Measurements from ENCODE around the gene CCDC188. TPM values are rescaled to one million over a fixed set of nuclear protein-coding genes. Genes with fewer than 3 reads are reported as not detected.

CCDC188 gene
- polyA plus RNA-seq, 1 donor (not counting 4 experiments of a cell fraction or from before 2014, with no cell fraction given), result not detected

DNA sequence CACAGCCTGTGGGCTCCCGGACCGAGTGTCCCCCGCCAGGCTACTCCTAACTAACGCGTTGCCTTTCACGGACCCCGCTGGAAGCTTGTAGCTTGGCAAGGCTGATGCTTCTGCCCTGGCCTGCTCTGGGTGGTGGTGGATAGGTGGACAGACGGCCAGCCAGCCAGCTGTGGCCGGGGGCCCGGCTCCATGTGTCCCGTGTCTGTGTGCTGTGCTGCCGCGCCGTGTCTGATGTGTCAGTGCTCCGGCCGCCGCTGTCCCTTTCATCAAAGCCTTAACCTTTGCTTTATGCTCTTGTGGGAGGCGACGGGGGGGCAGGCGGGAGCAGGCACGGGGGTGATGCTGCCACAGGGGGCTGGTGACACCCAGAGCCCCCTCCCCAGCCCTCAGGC, 5.0 kb downstream of the CCDC188 start:
- DNase-seq (ENCODE audit: low read depth, low spot score) (no peak), FAIRE-seq (no peak)
- Histone ChIP-seq H3K9me3 (ENCODE audit: control insufficient read depth, low read depth, low read length) (no peaks in the 10 kb centered on the region), H2AFZ (ENCODE audit: control insufficient read depth, low read length) (no peak overlapping the region), H3K9me1 (ENCODE audit: control insufficient read depth, extremely low read depth, insufficient read depth, low read length) (no peaks in the 10 kb centered on the region), H3K9ac (ENCODE audit: control insufficient read depth, extremely low read depth, insufficient read depth, low read length) (no peak overlapping the region), H3K36me3 (ENCODE audit: control insufficient read depth in 2 of 2, extremely low read depth in 1 of 2, insufficient read depth in 2 of 2, low read length in 2 of 2) (peaks cover 0 to 15% of the 10 kb centered on the region in 2 experiments), H3K79me2 (ENCODE audit: control insufficient read depth, insufficient read depth, low read length) (no peaks in the 10 kb centered on the region), H3K27me3 (ENCODE audit: control insufficient read depth, extremely low read depth, insufficient read depth, low read length) (no peaks in the 10 kb centered on the region), H3K4me1 (ENCODE audit: control insufficient read depth, extremely low read depth, insufficient read depth, low read length) (no peaks in the 10 kb centered on the region), H3K4me2 (ENCODE audit: control insufficient read depth, extremely low read depth, insufficient read depth, low read depth, low read length) (no peak overlapping the region), H3K4me3 (ENCODE audit: control insufficient read depth in 2 of 3, extremely low read depth in 1 of 3, insufficient read depth in 2 of 3, low read depth in 1 of 3, low read length in 3 of 3) (no peak overlapping the region), H4K20me1 (ENCODE audit: control insufficient read depth, extremely low read depth, insufficient read depth, low read length) (no peaks in the 10 kb centered on the region), H3K27ac (ENCODE audit: control insufficient read depth, insufficient read depth, low read length) (no peak overlapping the region)
- dilution Hi-C loops (cut with MboI; ENCODE audit: extremely low pct_ligation_motif_present, low sequenced_read_pairs), result no loop called here
- no peak for TF ChIP-seq EZH2 (IDR thresholded peaks at IDR 0.05; ENCODE audit: low read length)
- TF ChIP-seq, protein P1, sequence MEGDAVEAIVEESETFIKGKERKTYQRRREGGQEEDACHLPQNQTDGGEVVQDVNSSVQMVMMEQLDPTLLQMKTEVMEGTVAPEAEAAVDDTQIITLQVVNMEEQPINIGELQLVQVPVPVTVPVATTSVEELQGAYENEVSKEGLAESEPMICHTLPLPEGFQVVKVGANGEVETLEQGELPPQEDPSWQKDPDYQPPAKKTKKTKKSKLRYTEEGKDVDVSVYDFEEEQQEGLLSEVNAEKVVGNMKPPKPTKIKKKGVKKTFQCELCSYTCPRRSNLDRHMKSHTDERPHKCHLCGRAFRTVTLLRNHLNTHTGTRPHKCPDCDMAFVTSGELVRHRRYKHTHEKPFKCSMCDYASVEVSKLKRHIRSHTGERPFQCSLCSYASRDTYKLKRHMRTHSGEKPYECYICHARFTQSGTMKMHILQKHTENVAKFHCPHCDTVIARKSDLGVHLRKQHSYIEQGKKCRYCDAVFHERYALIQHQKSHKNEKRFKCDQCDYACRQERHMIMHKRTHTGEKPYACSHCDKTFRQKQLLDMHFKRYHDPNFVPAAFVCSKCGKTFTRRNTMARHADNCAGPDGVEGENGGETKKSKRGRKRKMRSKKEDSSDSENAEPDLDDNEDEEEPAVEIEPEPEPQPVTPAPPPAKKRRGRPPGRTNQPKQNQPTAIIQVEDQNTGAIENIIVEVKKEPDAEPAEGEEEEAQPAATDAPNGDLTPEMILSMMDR (optimal IDR thresholded peaks at IDR 0.05 in 1 of 3, IDR thresholded peaks at IDR 0.05 in 1 of 3, conservative IDR thresholded peaks at IDR 0.05 in 1 of 3; ENCODE audit: extremely low read depth in 1 of 3, insufficient read depth in 2 of 3, low read length in 3 of 3), result no peak

DNA sequence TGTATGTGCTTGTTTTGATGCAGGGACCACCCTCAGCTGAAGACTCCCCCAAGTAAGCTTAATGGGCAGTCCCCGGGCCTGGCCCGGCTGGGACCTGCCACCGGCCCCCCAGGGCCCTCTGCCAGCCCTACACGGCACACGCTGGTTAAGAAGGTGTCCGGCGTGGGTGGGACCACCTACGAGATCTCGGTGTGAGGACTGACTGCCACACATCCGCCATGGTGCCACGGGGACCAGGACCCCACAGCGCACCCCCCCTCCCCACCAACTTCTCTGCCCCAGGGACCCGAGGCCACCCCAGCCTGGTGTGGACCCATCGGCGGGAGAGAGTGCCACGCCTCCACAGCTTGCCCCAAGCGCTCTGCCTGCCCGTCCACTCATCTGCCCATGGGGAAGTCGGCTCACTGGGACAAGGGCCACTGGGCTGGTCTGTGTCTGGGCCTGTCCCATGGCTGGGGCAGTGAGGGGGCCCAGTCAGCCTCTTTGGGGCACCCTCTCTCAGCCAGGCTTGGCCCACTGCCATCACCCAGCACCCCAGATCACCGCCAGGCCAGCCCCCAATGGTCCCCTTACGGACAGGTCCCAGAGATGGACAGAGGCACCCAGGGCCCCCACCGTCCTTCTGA, 5.5 kb downstream of the CCDC188 start:
- Histone ChIP-seq H3K27me3 (ENCODE audit: control insufficient read depth, extremely low read depth, insufficient read depth, low read length) (no peaks in the 10 kb centered on the region), H3K9ac (ENCODE audit: control insufficient read depth, extremely low read depth, insufficient read depth, low read length) (no peak overlapping the region), H3K4me2 (ENCODE audit: control insufficient read depth, extremely low read depth, insufficient read depth, low read depth, low read length) (no peak overlapping the region), H3K4me3 (ENCODE audit: control insufficient read depth in 2 of 3, extremely low read depth in 1 of 3, insufficient read depth in 2 of 3, low read depth in 1 of 3, low read length in 3 of 3) (no peak overlapping the region), H3K36me3 (ENCODE audit: control insufficient read depth in 2 of 2, extremely low read depth in 1 of 2, insufficient read depth in 2 of 2, low read length in 2 of 2) (peaks cover 0 to 16% of the 10 kb centered on the region in 2 experiments), H3K79me2 (ENCODE audit: control insufficient read depth, insufficient read depth, low read length) (no peaks in the 10 kb centered on the region), H3K4me1 (ENCODE audit: control insufficient read depth, extremely low read depth, insufficient read depth, low read length) (no peaks in the 10 kb centered on the region), H2AFZ (ENCODE audit: control insufficient read depth, low read length) (no peak overlapping the region), H4K20me1 (ENCODE audit: control insufficient read depth, extremely low read depth, insufficient read depth, low read length) (no peaks in the 10 kb centered on the region), H3K9me1 (ENCODE audit: control insufficient read depth, extremely low read depth, insufficient read depth, low read length) (no peaks in the 10 kb centered on the region), H3K9me3 (ENCODE audit: control insufficient read depth, low read depth, low read length) (no peaks in the 10 kb centered on the region), H3K27ac (ENCODE audit: control insufficient read depth, insufficient read depth, low read length) (no peak overlapping the region)
- dilution Hi-C loops (cut with MboI; ENCODE audit: extremely low pct_ligation_motif_present, low sequenced_read_pairs), result no loop called here
- DNase-seq (ENCODE audit: low read depth, low spot score) (no peak), FAIRE-seq (no peak)
- TF ChIP-seq, protein P1 (optimal IDR thresholded peaks at IDR 0.05 in 1 of 3, IDR thresholded peaks at IDR 0.05 in 1 of 3, conservative IDR thresholded peaks at IDR 0.05 in 1 of 3; ENCODE audit: extremely low read depth in 1 of 3, insufficient read depth in 2 of 3, low read length in 3 of 3), result no peak
- no peak for TF ChIP-seq EZH2 (IDR thresholded peaks at IDR 0.05; ENCODE audit: low read length)

Data from keratinocyte (primary cell).